Keratinocyte (primary cell): ENCODE data around the gene SORL1. TPM values are rescaled to one million over a fixed set of nuclear protein-coding genes. Genes with fewer than 3 reads are reported as not detected.

Experiments
- DNase-seq: peaks from one replicate; pipeline ENCODE4 v3.0.0-alpha.2; 2011; ENCODE audit warnings: low read depth, missing footprints, low spot score
- FAIRE-seq: peaks from 2 replicates; lab custom pipeline; 2011; peaks lifted over from hg19 to GRCh38; lab: Jason Lieb, UNC
- H2AFZ ChIP-seq: 2 replicates; pipeline ENCODE4 v1.6.0; 2012; ENCODE audit warnings: low read length, control low read depth, inconsistent platforms; ENCODE audit not compliant: control insufficient read depth
- H3K27ac ChIP-seq: 2 replicates; pipeline ENCODE4 v1.5.1; 2011; ENCODE audit warnings: low read length; ENCODE audit not compliant: control insufficient read depth, insufficient read depth
- H3K27me3 ChIP-seq: 3 replicates; pipeline ENCODE4 v1.6.0; 2011; ENCODE audit warnings: low read length; ENCODE audit not compliant: control insufficient read depth, insufficient read depth; ENCODE audit errors: extremely low read depth
- H3K36me3 ChIP-seq, 2 experiments: 2 replicates in 1 of 2; 3 replicates in 1 of 2; pipeline ENCODE4 v1.5.1; 2011; ENCODE audit warnings: low read length in 2 of 2, mild to moderate bottlenecking in 1 of 2; ENCODE audit not compliant: control insufficient read depth in 2 of 2, insufficient read depth in 2 of 2; ENCODE audit errors: extremely low read depth in 1 of 2
- H3K4me1 ChIP-seq: 3 replicates; pipeline ENCODE4 v1.5.1; 2011; ENCODE audit warnings: low read length; ENCODE audit not compliant: control insufficient read depth, insufficient read depth; ENCODE audit errors: extremely low read depth
- H3K4me2 ChIP-seq: 3 replicates; pipeline ENCODE4 v1.6.0; 2011; ENCODE audit warnings: low read depth, low read length; ENCODE audit not compliant: control insufficient read depth, insufficient read depth; ENCODE audit errors: extremely low read depth
- H3K4me3 ChIP-seq, 3 experiments: fragments of 200-600 bp in 1 of 3; sonication (generic) in 1 of 3; 2 replicates in 2 of 3; 3 replicates in 1 of 3; pipeline ENCODE4 v1.5.1; 2011 to 2016; ENCODE audit warnings: low read length in 3 of 3, mild to moderate bottlenecking in 3 of 3, control low read depth in 2 of 3, inconsistent platforms in 1 of 3, low read depth in 1 of 3, mixed read lengths in 1 of 3, mixed run types in 1 of 3, moderate library complexity in 1 of 3; ENCODE audit not compliant: control insufficient read depth in 2 of 3, insufficient read depth in 2 of 3; ENCODE audit errors: extremely low read depth in 1 of 3
- H3K79me2 ChIP-seq: 2 replicates; pipeline ENCODE4 v1.6.0; 2012; ENCODE audit warnings: low read length; ENCODE audit not compliant: control insufficient read depth, insufficient read depth
- H3K9ac ChIP-seq: 3 replicates; pipeline ENCODE4 v1.6.0; 2011; ENCODE audit warnings: low read length; ENCODE audit not compliant: control insufficient read depth, insufficient read depth; ENCODE audit errors: extremely low read depth
- H3K9me1 ChIP-seq: 3 replicates; pipeline ENCODE4 v1.6.0; 2011; ENCODE audit warnings: low read length; ENCODE audit not compliant: control insufficient read depth, insufficient read depth; ENCODE audit errors: extremely low read depth
- H3K9me3 ChIP-seq: 2 replicates; pipeline ENCODE4 v1.5.1; 2012; ENCODE audit warnings: low read depth, low read length; ENCODE audit not compliant: control insufficient read depth
- H4K20me1 ChIP-seq: 3 replicates; pipeline ENCODE4 v1.6.0; 2011; ENCODE audit warnings: low read length; ENCODE audit not compliant: control insufficient read depth, insufficient read depth; ENCODE audit errors: extremely low read depth
- CTCF ChIP-seq, 3 experiments: IDR thresholded peaks in 1 of 3; conservative IDR thresholded peaks in 1 of 3; optimal IDR thresholded peaks in 1 of 3; 2 replicates in 2 of 3; 3 replicates in 1 of 3; pipeline versions ENCODE3 to v1.5.1; 2011; ENCODE audit warnings: low read length in 3 of 3, mild to moderate bottlenecking in 3 of 3, moderate library complexity in 2 of 3, control low read depth in 1 of 3, inconsistent platforms in 1 of 3; ENCODE audit not compliant: insufficient read depth in 2 of 3; ENCODE audit errors: extremely low read depth in 1 of 3
- EZH2 ChIP-seq: IDR thresholded peaks from one replicate; pipeline ENCODE4 v1.6.1; 2012; ENCODE audit warnings: inconsistent platforms, mild to moderate bottlenecking, low read length, moderate library complexity
- dilution Hi-C: fragments of 300-500 bp; cut with MboI; formaldehyde crosslinking; loops from one replicate; pipeline ENCODE4 v1.7.0; 2020; ENCODE audit warnings: low sequenced_read_pairs; ENCODE audit not compliant: extremely low pct_ligation_motif_present
- polyA plus RNA-seq, 5 experiments: library from polyadenylated mRNA; depleted of rRNA in 3 of 5; stranded (reverse) in 3 of 5; stranded (forward) in 1 of 5; unstranded in 1 of 5; fragments of >200 nt; gene quantifications; 1 replicate in 1 of 5; 2 replicates in 3 of 5; 3 replicates in 1 of 5; pipeline versions ENCODE4 v1.2.1 to v1.2.3, GENCODE V29; 2011 to 2012; ENCODE audit warnings: missing spikeins in 2 of 5, low read depth in 1 of 5, low replicate concordance in 1 of 5

Gene SORL1
- polyA plus RNA-seq, 1 donor (not counting 4 experiments of a cell fraction or from before 2014, with no cell fraction given), result 38.9 TPM

- Histone ChIP-seq H3K4me2 (peak overlapping the region; percentile 88), H3K9ac (no peak overlapping the region), H3K4me3 (no peak overlapping the region), H3K9me3 (no peaks in the 10 kb centered on the region), H3K79me2 (peaks cover 28% of the 10 kb centered on the region), H3K36me3 (peaks cover 26 to 40% of the 10 kb centered on the region in 2 experiments), H3K4me1 (peaks cover 35% of the 10 kb centered on the region), H2AFZ (no peak overlapping the region), H3K27ac (peak overlapping the region; percentile 22), H4K20me1 (no peaks in the 10 kb centered on the region), H3K9me1 (peaks cover 10% of the 10 kb centered on the region), H3K27me3 (no peaks in the 10 kb centered on the region)
- TF ChIP-seq CTCF (optimal IDR thresholded peaks at IDR 0.05 in 1 of 3, IDR thresholded peaks at IDR 0.05 in 1 of 3, conservative IDR thresholded peaks at IDR 0.05 in 1 of 3; ENCODE audit: extremely low read depth in 1 of 3, insufficient read depth in 2 of 3, low read length in 3 of 3) (no peak), EZH2 (no peak)
- dilution Hi-C loops, result no loop called here
- no peak for DNase-seq
- no peak for FAIRE-seq
Observed at GRCh38 chr11:121552644-121553043, 100.5 kb downstream of the SORL1 start.

GRCh38 chr11:121553389-121553788 is 101.3 kb downstream of the SORL1 start:
- peak overlapping the region; percentile 41 for H3K27ac ChIP-seq

More at GRCh38 chr11:121553389-121553788, 101.3 kb downstream of the SORL1 start:
- H3K9ac ChIP-seq, result no peak overlapping the region
- no peak for DNase-seq
- no peaks in the 10 kb centered on the region for H3K9me3 ChIP-seq
- H4K20me1 ChIP-seq, result no peaks in the 10 kb centered on the region
- H3K27me3 ChIP-seq, result no peaks in the 10 kb centered on the region
- H3K4me3 ChIP-seq, result no peak overlapping the region
- TF ChIP-seq EZH2, result no peak
- no peak for TF ChIP-seq CTCF (optimal IDR thresholded peaks at IDR 0.05 in 1 of 3, IDR thresholded peaks at IDR 0.05 in 1 of 3, conservative IDR thresholded peaks at IDR 0.05 in 1 of 3; ENCODE audit: extremely low read depth in 1 of 3, insufficient read depth in 2 of 3, low read length in 3 of 3)
- peaks cover 28% of the 10 kb centered on the region for H3K79me2 ChIP-seq
- no peak overlapping the region for H2AFZ ChIP-seq
- no peak overlapping the region for H3K4me2 ChIP-seq
- dilution Hi-C loops, result no loop called here
- H3K36me3 ChIP-seq, result peaks cover 26 to 40% of the 10 kb centered on the region in 2 experiments
- peaks cover 10% of the 10 kb centered on the region for H3K9me1 ChIP-seq
- peak; percentile 23 for FAIRE-seq
- H3K4me1 ChIP-seq, result peaks cover 35% of the 10 kb centered on the region
